HepG2 (cell line): ENCODE results near the gene KRTAP21-1.

Experiments
- ZBTB4 ChIP-seq: sonication (generic); formaldehyde crosslinking; IDR thresholded peaks from 2 replicates; pipeline ENCODE4 v1.4.0; 2020; ENCODE audit warnings: missing genetic modification reagents, mild to moderate bottlenecking, borderline replicate concordance
- ZNF646 ChIP-seq: sonication (generic); formaldehyde crosslinking; IDR thresholded peaks from 2 replicates; pipeline ENCODE4 v1.9.0; 2021; ENCODE audit warnings: mild to moderate bottlenecking, missing genetic modification reagents

DNA sequence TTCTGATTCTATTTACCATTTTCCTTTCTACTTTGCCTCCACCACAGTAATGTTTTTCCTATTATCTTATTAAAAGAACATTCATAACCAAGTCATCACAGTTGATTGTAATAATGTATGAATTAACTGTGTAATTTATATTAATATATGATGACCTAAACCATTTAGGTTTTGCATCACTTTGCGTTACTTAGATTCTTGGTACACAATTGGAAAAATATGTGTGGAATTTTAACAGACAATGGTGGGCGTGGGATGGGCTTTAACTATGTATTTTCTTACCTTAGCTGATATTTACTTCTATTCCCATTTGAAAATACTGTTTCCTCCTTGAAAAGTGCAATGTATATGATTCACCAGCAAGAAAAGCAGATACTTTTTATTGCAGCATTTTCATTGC is 40.3 kb downstream of the KRTAP21-1 start:
- no peak for TF ChIP-seq ZBTB4
- no peak for TF ChIP-seq ZNF646 (CRISPR knock-in tag)
